KBM-7 (cell line): ENCODE data around the gene SEC14L2.

Source experiments
- DNase-seq: peaks from one replicate; pipeline ENCODE4 v3.0.0-alpha.2; 2015
- in situ Hi-C: fragments of 300-500 bp; cut with MboI; formaldehyde crosslinking; loops from 2 replicates; pipeline ENCODE4 v1.14.3; 2020; ENCODE audit warnings: low sequenced_read_pairs, low pct_unique_long_range_greater_than_20kb, mixed read lengths

The SEC14L2 gene

DNA sequence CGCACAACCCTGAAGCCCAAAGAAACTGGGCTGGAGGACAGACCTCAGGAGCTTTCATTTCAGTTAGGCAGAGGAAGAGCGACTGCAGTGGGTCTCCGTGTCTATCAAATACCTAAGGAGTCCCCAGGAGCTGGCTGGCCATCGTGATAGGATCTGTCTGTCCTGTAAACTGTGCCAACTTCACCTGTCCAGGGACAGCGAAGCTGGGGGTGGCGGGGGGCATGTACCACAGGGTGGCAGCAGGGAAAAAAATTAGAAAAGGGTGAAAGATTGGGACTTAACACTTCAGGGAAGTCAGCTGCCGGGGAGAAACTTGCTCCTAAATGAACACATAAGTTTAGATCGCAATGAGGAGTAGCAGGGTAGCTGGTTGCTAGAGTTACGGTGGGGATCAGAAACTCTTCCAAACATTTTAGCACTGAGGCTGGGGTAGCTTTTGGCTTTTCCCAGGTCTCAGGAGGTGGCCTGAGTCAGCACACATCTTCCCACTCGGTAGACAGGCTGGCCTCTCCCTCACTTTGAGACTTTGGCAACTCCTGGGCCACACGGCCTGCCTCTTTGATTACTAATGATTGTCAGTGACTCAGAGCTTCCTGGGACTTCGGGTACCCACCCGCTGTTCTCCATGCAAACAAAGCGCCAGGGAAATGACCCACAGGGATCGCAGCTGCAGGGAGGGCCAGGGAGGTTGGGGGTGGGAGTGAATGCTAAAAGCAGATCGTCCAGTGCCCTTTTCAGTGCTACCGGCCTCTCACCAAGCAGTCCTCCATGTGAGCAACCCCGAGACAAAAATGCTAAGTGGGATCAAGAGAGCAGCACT lies 25.9 kb downstream of the SEC14L2 start:
- in situ Hi-C loops = no loop called here
- peak; percentile 18 for DNase-seq

DNA sequence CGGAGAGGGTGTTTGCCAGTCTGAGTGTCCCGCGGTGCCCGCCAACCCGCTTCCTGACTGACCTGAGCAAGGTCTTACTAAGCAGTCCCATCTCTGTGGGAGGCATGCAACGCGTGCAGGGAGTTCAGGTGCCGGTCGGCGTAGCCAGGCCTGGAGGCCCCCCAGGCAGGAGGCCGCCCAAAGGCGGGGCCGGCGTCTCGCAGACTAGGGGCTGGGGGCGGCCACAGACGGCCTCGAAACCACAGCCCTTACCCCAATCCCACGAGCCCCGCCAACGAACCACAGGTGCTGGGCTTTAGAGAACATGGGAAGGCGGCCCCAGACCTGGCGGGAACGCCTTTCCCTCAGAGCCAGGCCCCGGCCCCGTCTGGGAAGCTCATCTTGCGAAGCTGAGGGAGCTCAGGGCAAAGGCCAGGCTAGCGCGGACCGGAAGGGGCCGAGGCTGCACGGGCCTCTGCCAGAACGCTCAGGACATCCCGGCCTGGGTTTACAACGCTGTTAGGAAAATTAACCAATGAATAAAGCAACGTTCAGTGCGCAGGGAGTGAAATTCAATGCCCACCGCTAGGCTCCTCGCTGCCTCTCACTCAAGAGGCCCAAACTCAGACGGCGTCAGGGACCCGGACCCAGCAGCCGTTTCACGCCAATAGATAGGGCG lies 26.6 kb downstream of the SEC14L2 start:
- in situ Hi-C loops = no loop called here
- DNase-seq = no peak

DNA sequence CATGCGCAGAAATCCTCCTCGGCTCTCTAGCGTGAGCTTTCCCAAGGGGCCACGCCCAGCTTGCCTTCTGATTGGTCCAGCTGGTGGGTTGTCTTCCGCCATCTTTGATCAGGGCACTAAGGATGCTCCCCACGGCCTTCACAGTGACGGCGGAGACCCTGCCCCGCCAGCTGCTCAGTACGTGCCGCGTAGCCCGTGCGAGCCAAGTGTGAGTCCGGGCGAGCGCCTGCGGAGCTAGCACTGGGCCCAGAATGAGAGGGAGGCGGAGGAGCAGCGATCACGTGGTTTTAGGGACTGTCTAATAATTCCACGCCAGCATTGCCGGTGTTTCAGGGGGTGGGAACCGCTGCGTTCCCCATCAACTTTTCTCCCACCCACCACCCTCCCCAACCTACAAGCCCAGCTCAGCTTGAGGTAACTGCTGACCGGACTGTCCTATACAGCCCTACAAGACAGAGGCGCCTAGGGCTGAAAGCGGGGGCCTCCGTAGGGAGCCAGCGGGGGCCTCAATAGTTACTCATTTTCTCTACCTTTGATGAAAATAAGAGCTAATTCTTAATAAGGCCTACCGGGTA lies 27.2 kb downstream of the SEC14L2 start:
- peak; percentile 100 for DNase-seq
- in situ Hi-C loops = no loop called here

DNA sequence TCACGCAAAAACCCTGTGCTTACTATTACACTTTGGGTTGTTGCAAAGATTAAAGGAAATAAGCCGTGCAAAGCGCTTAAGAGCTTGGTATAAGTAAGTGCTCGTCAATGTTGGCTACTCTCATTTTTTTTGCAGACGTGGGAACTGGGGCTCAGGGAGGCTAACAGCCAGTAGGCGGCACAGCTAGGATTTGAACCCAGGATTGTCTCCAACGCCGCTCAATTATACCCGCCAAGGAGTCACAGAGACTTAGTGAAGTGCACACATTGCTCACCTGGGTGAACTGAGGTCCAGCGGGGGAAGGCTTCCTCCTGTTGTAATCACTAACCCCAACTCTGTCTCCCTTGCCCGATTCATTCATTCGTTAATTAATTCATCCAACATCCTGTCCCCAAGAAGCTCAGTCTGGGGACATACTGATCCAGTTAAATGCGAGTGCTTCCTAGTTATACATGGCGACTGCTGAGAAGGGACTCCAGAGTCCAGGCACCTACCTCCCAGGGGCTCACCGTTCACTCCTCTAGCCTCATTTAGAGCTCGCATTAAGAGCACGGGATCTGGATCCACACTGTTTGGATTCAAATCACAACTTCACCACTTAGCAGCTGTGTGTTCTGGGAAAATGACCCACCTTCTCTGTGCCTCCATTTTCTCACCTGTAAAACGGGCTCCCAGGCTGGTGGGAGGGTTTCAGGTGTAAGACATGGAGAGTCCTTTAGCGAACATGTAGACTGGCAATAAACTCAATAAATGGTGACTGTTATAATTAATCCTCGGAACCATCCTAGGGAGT lies 27.9 kb downstream of the SEC14L2 start:
- DNase-seq = no peak
- in situ Hi-C loops = no loop called here

DNA sequence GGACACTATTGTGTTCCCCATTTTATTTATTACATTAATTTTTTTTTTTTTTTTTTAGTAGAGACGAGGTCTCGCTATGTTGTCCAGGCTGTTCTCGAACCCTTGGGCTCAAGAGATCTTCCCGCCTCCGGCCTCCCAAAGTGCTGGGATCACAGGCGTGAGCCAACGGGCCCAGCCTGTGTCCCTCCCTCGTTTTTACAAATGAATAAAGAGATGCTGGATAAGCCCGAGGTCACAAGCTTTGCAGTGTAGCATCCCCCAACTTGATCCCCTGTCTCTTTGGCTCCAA lies 28.5 kb downstream of the SEC14L2 start:
- DNase-seq = no peak
- in situ Hi-C loops = no loop called here

DNA sequence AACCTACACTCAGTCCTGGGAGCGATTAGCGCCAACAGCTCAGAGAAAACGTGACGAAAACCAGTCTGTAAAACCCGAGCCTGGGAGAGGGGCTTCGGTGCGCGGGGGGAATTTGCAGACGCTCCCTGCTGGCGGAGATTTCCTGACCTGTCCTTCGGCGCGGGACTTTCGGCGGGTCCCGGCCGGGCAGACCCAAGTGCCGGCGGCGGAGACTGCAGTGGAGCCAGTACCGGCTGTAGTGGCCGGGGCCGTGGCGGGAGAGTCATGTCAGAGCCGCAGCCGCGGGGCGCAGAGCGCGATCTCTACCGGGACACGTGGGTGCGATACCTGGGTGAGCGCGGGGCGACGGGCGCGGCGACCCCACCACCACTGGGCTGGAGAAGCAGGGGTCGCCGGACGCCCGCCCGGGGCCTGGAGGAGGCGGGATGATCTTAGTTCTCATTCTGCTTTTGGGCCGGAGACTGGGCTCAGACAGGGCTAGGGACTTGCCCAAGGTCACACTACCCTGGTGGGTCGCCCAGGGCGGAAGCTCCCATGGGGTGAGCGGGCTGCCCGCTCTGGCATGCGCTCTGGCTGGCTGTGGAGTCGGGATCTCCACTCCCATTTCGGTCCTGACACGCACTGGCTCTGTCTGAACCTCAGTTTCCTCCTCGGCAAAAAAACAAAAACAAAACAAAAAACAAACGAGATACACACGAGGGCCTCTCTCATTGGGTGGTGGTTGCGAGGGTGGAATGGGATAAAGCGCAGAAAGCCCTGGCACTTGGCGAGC lies 29.0 kb downstream of the SEC14L2 start, which contains the start of gene MTFP1:
Gene MTFP1 (plus strand): TSS at position 153 of the 772 bp plus-strand sequence. CDS start 112 bp downstream, at position 265.
- DNase-seq = peak; percentile 75
- in situ Hi-C loops = no loop called here

DNA sequence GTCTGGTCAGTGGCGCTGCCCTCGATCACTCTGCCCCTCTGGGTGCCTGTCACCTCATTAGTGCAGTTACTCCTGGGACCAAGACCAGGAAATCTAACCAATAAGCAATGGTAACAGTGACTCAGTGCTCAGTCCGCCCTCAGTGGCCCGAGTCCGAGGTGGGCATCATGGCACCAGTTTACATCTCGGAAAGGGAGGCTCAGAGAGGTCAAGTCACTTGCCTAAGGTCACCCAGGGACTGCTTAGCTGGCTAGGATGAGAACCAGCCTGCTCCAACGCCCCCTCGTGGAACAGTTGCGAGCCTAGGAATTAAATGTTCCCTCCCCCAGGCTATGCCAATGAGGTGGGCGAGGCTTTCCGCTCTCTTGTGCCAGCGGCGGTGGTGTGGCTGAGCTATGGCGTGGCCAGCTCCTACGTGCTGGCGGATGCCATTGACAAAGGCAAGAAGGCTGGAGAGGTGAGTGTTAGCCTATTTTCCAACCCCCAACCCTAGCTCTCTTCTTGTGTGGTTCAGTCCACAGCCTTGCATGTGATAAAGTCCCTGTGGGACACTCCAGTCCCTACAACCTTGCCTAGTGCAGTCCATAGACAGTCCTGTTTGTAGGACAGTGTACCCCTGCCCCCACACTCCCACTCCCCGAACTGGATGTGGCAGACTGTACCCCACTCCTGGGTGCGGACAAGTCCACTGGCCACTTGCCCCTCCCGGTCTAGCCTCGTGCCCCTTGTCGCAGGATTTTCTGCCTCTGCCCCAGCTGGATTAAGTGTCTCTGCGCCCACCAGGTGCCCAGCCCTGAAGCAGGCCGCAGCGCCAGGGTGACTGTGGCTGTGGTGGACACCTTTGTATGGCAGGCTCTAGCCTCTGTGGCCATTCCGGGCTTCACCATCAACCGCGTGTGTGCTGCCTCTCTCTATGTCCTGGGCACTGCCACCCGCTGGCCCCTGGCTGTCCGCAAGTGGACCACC lies 29.9 kb downstream of the SEC14L2 start:
- DNase-seq = peak; percentile 86
- in situ Hi-C loops = no loop called here

DNA sequence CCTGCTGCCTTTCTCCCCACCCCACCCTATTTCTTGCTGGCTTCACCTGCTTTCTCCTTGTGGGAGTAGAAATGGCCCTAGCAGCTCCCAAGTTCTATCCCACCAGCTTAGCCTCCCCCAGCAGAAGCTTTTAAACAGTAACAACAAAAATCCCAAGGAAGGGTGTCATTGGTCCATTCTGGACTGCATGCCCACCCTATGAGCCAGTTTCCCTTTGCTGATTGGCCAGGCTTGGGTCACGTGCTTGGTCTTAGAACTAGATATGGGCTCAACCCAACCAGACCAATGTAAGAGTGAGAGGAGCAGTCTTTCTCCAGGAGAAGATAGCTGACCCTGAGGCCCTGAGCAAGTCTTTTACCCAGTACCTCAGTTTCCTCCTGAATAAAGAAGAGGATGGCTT lies 31.1 kb downstream of the SEC14L2 start:
- no peak for DNase-seq
- in situ Hi-C loops = no loop called here

DNA sequence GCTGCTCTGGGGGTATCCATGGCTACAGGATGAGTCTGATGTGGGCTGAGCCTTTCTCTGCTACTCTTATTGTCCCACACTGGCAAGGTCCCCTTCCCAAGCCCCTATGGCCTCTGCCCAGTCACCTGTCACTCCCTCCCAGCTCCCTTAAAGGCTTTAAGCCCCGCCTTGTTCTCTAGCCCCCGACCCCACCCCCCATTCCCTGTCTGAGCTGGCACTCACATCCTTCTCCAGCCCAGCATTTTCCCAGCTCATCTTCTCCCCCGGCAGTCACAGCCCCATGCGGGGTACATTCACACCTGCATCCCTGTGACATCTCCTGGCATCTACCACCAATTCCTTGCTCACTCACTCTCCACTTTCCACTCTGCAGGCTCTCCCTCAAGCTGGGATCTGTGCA lies 33.1 kb downstream of the SEC14L2 start:
- no peak for DNase-seq
- in situ Hi-C loops = no loop called here

DNA sequence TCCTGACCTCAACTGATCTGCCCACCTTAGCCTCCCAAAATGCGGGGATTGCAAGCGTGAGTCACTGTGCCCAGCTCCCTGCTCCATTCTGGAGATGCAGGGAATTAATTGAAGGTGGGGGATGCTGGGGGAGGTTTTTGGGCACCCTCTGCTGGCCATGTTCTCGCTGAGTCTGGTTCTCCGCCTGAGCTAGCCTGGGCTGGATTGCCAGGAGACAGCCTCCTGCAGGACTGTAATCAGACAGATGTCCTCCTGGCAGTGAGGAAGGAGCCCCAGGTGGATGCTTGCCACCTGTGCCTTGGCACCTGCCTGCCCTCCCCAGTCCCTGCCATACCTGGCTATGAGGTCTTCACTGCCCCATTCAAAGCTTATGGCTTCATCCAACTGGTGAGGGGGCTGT lies 34.1 kb downstream of the SEC14L2 start:
- in situ Hi-C loops = no loop called here
- no peak for DNase-seq

DNA sequence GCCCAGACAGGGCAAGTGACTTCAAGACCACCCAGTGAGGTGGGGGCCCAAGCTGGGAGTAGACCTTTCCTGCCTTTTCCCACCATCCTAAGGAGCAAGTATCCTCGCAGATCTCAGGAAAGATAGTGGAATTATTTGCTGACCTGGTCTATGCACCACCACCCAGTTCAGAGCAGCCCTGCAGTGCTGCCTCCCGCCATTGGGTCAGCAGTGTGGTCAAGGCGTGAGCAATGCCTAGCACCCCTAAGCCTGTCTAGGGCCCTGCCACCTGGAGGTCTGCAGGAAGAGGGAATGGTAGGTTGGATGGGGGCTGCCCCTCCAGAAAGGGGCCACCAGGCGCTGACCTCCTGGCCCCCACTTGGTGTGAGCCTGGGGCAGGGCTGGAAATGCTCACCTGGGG lies 35.3 kb downstream of the SEC14L2 start:
- no peak for DNase-seq
- in situ Hi-C loops = no loop called here

DNA sequence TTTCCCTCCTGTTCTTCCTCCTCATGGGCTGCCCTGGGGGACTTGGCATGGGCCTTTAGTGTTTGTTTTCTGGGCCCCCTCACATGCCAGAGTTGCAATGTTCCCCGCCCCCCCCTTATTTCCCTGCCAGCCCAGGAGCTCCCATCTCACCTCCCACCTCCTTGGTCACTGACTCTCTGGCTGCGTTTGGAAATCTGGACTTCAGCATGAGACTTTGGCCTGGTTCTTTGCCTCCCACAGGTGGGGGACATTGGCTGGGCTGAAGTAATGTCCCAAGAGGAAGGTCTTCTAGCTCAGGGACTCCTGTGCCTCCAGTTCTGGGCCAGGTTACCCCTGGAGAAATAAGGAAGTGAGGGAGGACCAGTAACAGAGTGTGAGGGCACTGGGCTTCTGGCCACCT lies 35.7 kb downstream of the SEC14L2 start:
- in situ Hi-C loops = no loop called here
- DNase-seq = no peak

DNA sequence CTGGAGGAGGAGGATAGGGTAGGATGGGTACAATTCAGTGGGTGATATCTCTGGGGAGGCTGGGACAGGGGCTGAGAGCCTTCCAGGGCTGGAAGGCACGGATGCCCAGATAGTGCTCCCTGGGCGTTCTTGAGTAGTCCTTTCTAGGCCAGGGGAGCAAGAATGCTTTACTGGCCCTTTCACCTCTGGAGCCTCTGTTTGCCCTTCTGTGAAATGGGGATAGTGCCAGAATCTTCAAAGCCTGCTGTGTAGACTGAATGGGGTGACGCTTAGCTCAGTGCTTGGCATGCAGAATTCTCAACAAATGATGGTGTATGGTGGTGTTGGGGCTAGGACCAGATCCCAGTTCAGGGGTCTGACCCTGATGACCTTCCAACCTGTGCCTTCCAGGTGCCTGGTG lies 36.4 kb downstream of the SEC14L2 start:
- DNase-seq = no peak
- in situ Hi-C loops = no loop called here

DNA sequence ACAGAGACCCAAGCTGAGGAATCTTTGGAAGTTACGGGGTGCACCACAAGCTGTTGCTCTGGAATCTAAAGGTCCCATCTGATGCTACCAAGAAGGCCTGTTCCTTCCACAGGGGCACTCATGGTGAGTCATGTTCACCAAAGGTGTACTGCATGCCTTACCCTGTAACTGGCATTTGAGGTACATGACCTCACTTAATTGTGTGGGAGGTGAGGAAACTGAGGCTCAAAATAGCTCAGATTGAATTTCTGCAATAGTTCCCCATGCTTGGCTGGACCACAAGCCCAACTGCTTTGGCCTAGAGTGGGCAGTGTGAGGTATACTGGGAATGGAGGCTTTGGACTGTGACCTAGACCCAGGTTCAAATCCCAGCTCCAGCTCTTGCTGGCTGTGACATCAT lies 37.0 kb downstream of the SEC14L2 start:
- in situ Hi-C loops = no loop called here
- DNase-seq = no peak

DNA sequence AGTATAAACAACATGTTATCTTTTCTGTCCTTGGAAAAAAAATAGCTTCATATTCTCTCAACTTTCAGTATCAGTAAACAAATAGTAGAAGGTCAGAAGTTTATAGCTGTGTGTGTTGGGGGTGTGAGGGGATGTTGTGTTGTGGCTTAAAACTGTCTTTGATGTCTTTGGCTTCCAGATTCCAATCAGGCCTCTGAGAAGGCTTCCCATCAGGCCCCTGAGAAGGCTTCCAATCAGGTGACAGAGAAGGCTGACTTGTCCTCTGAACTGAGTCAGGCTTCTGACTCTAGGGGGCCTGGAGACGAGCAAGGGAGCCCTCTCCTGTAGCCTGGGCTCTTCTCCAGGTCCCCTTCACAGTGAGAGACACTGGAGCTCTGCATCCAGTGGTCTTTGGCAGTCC lies 38.0 kb downstream of the SEC14L2 start:
- in situ Hi-C loops = no loop called here

DNA sequence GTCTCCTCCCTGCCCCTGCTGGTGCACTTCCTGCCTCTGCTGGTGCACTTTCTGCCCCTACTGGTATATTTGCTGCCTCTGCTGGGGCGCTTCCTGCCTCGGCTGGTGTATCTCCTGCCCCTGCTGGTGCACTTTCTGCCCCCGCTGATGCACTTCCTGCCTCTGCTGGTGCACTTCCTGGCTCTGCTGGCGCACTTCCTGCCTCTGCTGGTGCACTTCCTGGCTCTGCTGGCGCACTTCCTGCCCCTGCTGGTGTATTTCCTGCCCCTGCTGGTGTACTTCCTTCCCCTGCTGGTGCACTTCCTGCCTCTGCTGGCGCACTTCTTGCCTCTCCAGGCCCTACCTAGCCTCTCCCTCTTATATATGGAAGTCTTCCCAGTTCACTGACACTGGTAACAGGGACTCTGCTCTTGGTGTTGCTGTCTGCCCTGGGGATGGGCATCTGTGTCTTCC lies 38.9 kb downstream of the SEC14L2 start:
- DNase-seq = no peak
- in situ Hi-C loops = no loop called here

More for the DNA sequence above, 38.0 kb downstream of the SEC14L2 start:
- DNase-seq = no peak

DNA sequence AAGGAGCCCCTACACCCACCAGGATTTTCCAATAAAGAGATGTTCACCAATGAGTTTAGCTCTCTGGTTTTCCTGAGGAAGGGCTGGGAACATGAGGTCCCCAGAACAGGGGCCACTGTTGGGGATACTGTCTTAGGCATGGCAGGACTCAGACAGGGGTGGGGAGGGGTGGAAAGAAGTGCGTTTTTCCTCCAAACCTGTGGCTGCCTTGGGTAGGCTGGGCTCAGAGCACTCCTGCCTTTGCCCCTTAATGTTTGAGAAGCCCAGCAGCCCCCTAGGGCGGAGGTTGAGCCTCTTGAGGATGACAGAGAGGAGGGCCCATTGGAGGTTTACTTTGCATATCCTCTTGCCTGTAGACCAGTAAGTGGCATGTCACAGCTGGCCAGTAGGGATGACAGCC lies 39.4 kb downstream of the SEC14L2 start:
- in situ Hi-C loops = no loop called here
- DNase-seq = no peak

DNA sequence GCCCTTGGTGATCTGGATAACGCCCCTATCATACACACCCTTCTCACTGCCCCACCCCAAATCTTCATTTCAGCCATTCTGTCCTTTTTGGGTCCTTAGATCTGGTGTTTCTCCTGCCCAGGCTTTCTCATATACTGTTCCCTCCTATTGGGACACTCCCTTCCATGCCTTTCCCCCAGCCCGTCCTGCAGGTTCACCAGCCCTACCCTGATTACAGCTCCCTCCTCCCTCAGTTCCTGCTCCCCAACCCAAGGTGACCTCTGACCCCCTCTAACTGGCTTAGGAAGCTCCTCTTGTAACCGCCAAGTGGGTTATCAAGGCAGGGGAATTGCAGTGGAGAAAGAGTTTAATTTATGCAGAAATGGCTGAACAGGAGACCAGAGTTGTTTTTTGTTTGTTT lies 41.7 kb downstream of the SEC14L2 start:
- no peak for DNase-seq
- in situ Hi-C loops = no loop called here
